NCI-H345 treated with DMSO at 0.1 percent for 48 hours (cell line): ENCODE measurements around the gene SEC31A.
"Not testable (repeated sequence)": the region's sequence is repeated elsewhere in the genome, so short reads cannot be mapped to it uniquely, and the experiment has no call there.

ENCODE experiments used
- DNase-seq: peaks from one replicate; lab custom pipeline; 2025; ENCODE audit not compliant: unreplicated experiment; lab: John Stamatoyannopoulos, UW

The SEC31A gene

DNA sequence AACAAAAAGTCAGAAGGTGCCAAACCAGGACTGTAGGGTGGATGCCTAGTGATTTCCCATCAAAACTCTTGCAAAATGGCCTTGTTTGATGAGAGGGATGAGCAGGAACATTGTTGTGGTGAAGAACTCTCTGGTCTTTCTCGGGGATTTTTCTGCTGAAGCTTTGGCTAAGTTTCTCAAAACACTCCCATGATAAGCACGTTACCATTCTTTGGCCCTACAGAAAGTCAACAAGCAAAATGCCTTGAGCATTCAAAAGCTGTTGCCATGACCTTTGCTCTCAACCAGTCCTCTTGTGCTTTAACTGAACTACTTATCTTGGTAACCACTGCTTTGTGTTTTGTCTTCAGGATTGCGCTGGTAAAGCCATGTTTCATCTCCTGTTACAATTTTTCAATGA, 3.0 kb upstream of the SEC31A start:
- DNase-seq, result no peak

DNA sequence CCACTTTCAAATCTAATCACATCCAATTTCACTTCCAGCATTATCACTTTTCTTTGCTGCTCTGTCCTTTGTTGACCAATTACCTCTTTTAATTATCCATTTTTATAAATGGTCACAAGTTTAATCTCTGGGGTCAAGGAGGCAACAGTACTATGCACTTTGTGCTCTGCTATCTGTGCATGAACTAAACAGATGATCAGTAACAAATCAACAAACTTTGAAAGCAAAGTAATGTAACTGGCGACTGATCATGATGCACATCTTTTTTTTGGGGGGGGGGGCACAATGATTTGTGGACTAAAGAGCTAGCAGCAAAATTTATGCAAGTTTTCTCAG, 1.5 kb upstream of the SEC31A start:
- no peak for DNase-seq

DNA sequence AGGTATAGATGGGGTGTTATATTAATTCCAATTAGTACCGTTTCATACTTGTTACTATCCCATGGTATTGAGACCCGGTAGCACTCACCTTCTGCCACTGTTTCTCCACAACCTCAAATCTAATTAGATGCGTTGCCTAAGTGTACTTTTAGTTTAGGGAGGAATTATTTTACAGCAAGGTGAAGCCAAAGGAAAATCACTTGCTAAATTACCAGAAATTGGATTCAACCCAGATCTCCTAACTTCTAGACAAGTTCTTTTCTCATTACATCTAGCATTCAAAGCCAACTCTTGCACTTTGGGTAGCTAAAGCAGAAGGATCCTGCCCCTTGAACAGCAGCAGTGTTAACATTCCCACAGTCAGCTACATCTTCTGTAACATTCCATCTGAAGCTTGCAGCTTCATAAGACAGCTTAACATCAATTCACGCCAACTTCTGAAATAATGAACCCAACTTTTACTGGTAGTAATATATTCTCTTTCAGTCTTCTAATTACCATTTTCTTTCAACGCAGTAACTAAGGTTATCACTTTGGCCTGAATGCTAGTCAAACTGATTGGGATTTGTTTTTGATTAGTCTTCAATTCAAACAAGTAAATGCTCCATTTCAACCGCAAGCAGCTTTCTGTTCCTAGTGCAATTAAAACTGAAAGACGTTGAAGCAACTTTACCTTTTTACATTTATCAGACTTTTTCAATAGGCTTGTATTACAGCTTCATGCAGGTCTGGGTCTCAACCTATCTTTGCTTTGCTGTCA, 934 bp upstream of the SEC31A start:
- DNase-seq, result no peak

DNA sequence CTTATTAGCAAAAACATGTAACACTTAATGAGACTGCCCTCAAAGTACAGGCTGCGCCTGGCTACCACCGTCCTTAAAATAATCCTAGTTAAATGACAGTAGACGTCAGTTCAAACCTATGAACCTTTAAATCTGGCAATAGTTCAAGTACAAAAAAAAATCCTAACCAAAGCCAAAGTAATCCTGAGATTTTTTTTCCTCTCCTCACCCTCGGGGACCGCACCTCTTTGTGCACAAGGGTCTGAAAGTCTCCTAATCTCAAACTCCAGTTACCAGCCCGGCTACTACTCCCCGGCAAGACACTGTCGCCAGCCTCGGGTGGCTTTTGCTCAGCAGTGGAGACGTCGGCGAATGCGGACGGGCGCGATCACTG, 439 bp downstream of the SEC31A start:
- DNase-seq, result no peak

DNA sequence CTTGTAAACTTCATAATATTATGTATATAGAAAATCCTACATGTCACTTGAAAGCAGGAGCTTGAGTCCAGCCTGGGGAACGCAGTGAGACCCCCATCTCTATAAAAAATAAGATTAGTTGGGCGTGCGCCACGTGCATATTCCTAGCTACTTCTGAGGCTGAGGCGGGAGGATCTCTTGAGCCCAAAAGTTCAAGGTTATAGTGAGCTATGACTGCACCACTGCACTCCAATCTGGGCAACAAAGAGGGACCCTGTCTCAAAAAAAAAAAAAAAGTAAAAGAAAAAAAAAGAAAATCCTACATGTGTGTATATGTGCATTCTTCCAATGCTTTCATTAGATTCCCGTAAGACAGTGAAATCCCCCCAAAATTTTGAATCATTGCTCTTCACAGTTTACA, 1.7 kb downstream of the SEC31A start:
- DNase-seq, result no peak

DNA sequence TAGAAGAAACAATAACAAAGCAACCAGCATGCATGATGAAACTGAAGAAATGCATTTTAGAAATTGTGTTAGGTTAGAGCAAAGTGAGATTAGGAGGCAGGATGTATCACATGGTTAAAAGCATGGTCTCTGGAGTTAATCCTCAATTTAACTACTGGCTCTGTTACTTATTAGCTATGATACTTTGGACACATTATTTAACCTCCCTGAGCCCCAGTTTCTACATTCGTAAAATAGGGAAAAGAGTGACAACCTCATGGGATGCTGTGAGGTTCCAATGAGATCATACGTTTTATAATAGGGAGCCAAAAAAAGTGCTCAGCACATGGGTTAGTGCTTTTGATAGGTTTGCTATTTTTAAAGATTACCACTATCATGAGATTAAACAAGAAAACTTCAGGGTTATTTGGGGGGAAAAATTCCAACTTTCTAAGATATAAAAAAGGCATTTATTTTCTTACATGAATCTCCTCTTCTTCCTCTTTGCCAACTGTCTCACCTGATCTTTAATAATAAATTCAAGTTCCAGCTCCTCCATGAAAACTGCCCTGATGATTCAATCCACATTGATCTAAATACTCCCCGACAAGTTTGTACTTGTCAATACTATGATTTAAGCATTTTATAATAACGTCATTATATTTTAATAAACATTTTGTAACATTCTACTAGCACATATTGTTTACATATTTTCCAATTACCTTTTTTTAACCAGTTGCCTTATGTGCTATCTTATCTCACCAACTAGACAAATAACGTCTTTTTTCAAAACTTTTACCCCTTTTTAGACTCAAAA, 4.6 kb downstream of the SEC31A start:
- DNase-seq, result no peak

DNA sequence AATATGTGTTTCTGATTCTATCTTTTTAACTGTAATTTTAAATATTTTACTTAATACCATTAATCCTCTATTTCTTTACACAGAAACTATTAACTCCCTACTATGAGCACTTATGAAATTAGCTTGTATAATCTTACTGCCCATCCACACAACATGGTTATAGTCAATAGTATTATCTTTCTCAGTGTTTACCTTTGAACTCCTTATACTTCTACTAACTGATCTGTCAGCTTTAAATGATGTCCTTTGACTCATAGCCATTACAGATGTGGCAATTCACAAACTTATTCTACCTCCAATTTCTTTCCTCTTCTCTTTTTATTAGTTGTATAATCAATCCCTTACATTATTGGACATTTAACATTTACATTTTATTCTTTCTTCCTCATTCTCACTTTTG, 5.5 kb downstream of the SEC31A start:
- no peak for DNase-seq

DNA sequence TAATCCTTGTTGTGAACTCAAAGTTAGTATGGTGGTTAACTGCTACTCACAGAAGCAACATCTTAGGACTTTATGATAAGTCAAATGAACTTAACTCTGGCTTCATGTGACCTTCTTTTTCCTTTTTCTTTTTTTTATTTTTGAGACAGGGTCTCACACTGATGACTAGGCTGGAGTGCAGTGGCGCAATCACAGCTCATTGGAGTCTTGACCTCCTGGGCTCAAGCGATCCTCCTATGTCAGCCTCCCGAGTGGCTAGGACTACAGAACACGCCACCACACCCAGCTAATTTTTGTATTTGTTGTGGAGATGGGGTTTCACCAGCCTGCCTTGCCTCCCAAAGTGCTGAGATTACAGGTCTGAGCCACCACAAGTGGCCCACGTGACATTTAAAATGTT, 22.4 kb downstream of the SEC31A start:
- DNase-seq, result no peak

- no peak for DNase-seq
Measured at GRCh38 chr4:82866706-82867385, 24.1 kb downstream of the SEC31A start.

DNA sequence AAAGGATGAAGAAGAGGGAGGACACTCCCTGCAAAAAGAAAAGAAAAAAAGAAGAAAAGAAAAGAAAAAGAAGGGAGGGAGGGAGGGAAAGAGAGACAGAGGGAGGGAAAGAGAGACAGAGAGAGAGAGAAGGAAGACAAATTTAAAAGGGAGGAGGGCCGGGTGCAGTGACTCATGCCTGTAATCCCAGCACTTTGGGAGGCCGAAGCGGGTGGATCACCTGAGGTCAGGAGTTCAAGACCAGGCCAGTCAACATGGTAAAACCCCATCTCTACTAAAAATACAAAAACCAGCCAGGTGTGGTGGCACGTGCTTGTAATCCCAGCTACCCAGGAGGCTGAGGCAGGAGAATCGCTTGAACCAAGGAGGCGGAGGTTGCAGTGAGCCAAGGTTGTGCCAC, 24.9 kb downstream of the SEC31A start:
- not testable (repeated sequence) for DNase-seq

DNA sequence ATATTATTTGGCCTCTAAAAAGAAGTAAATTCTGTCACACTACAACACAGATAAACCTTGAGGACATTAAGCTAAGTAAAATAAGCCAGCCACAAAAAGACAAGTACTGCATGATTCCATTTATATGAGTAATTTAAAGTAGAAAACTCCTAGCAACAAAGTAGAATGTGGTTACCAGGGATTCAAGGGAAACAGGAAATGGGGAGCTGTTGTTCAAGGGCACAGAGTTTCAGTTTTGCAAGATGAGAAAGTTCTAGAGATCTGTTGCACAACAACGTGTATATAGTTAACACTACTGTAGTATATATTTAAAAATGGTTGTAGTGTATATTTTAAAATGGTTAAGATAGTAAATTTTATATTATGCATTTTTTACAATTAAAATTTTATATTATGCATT, 25.4 kb downstream of the SEC31A start:
- DNase-seq, result no peak

DNA sequence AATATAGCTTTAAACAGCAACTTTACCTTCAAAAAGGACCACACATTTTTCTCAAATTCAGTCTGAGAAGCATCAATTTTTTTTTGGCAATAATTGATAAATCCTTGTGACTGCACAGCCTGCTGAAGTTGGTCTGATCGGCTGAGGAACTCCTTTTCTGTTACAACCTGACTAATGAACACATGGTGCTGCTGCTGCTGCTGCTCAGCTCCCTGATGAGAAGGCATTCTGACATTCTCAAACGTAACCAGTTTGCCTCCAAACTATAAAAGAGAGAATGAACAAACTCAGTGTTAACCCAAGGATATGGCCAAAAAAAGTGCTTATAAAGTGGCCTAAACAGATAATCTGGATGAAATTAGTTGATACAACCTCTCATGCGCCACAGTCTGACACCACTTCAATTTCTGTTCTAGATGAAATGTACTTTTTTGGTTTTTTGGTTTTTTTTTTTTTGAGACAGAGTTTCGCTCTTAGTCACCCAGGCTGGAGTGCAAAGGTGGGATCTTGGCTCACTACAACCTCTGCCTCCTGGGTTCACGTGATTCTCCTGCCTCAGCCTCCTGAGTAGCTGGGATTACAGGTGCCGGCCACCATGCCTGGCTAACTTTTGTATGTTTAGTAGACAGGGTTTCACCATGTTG, 26.5 kb downstream of the SEC31A start:
- no peak for DNase-seq

DNA sequence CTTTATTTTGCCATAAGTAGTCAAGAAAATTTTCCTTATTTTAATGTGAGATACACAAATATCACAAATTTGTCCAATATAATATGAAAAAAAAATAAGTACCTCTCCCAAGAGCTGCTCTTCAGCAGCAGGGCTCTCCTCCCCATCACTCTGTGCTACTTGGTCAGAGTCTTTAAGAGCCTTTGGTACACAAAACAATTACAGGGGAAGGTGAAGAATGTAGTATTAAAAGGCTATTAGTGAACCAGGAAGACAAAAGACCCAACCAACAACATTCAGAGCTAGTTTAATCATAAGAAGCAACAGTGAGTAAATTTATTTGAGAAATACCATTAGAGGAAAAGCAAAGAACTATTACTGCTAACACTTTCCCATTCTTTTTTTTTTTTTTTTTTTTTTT, 29.4 kb downstream of the SEC31A start:
- no peak for DNase-seq

DNA sequence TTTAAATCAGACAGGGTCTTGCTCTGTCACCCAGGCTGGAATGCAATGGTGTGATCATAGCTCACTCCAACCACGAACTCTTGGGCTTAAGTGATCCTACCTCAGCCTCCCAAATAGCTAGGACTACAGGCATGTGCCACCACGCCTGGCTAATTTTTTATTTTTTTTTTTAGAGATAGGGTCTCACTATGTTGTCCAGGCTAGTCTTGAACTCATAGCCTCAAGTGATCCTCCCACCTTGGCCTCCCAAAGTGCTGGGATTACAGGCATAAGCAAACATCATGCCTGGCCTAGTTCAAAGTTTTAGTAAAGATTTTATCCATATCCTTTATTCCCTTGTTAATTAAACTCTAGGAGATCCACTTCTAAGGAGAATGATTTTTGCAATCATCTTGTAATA, 30.5 kb downstream of the SEC31A start:
- DNase-seq, result not testable (repeated sequence)

GRCh38 chr4:82852751-82853285, 38.1 kb downstream of the SEC31A start:
- no peak for DNase-seq

- DNase-seq, result no peak
Measured at GRCh38 chr4:82851885-82852750, 38.8 kb downstream of the SEC31A start.

- no peak for DNase-seq
Measured at GRCh38 chr4:82851318-82851717, 39.6 kb downstream of the SEC31A start.

GRCh38 chr4:82850684-82851083, 40.3 kb downstream of the SEC31A start:
- no peak for DNase-seq

DNA sequence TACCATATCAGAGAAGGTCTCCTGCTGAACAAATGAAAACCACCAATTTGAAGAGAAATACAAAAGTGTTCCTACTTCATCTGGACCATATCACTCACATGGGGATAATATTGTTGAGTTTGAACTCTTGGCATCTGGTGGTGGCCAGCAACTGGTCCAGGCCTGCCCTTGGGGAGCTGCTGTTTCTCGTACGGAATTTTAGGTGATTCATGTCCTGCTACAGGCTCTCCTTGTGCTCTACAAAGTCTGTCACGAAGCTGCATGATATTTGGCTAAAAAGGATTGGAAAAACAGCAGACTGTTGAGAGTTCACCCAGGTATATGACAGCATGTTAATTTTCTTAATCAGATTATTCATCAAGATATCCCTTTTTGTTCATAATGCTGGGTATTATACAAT, 42.2 kb downstream of the SEC31A start:
- DNase-seq, result no peak

DNA sequence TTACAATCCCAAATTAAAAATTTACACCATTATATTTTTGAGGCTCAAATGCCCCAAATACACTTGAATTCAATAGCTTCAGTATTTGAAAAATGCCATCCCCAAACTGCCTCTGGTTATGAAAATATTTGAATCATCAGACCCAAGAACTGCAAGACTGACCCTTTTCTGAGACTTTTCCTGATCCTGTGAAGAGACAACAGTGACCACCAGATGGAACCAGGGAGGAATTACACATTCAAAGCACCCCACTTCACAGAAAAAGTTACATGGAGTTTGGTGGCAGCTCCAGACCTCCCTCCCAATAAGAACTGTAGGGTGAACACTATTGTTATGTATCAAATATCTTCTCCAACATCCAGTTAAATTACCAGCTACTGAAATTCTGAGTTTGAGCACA, 48.4 kb downstream of the SEC31A start:
- no peak for DNase-seq
